Fibroblast of lung (primary cell): ENCODE data around the gene DCXR.

Experiments used
- EZH2 ChIP-seq: IDR thresholded peaks from 2 replicates; pipeline ENCODE4 v1.5.1; 2012; ENCODE audit warnings: low read length, control low read depth, mild to moderate bottlenecking; ENCODE audit errors: missing control alignments
- TF ChIP-seq, protein P1 (sequence below), 2 donors: IDR thresholded peaks in 1 of 2; conservative IDR thresholded peaks in 1 of 2; 1 replicate in 1 of 2; 2 replicates in 1 of 2; pipeline ENCODE4 v1.5.1; 2011 to 2012; ENCODE audit warnings: low read length in 2 of 2, control low read depth in 1 of 2, inconsistent platforms in 1 of 2, low read depth in 1 of 2, mild to moderate bottlenecking in 1 of 2

DNA sequence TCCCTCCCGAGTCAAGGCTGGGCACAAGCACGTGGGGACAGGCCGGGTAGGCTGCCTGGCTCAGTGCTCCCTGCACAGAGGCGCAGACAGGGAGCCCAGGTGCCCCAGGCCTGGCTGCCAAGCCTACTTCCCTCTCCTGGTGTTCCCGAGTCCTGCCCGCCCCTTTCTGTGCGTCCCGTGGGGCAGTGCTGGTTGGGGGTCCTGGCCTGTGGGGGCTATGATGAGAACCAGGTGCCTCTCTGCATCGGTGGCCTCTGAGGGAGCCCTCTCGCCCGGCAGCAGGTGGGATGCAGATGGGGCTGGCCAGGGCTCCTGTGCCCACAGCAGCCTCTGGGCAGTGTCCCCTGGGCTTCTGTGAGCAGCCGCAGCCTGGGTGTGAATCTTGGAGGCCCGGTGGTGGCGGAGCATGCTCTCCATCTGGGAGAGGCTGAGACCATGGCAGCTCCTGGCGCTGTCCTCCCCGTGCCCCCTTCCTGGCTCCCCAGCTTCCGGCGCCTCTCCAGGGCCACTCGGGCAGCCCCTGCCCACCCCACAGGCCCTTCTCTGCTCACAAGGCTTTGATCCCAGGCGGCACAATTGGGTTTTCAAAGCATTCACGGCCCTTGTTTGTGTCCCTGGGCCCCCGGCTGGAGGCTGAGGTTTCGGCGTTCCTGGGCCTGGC lies 22.1 kb downstream of the DCXR start:
- TF ChIP-seq, protein P1, sequence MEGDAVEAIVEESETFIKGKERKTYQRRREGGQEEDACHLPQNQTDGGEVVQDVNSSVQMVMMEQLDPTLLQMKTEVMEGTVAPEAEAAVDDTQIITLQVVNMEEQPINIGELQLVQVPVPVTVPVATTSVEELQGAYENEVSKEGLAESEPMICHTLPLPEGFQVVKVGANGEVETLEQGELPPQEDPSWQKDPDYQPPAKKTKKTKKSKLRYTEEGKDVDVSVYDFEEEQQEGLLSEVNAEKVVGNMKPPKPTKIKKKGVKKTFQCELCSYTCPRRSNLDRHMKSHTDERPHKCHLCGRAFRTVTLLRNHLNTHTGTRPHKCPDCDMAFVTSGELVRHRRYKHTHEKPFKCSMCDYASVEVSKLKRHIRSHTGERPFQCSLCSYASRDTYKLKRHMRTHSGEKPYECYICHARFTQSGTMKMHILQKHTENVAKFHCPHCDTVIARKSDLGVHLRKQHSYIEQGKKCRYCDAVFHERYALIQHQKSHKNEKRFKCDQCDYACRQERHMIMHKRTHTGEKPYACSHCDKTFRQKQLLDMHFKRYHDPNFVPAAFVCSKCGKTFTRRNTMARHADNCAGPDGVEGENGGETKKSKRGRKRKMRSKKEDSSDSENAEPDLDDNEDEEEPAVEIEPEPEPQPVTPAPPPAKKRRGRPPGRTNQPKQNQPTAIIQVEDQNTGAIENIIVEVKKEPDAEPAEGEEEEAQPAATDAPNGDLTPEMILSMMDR (conservative IDR thresholded peaks at IDR 0.05 in 1 of 2, IDR thresholded peaks at IDR 0.05 in 1 of 2; ENCODE audit: low read depth in 1 of 2, low read length in 2 of 2): no peak
- TF ChIP-seq EZH2: no peak
